IPS DF 4.7 (cell line): ENCODE measurements around the gene KCNA5.
A peak's percentile ranks its signal among the peaks of the same experiment; 100 is the strongest.

Experiments used
- DNase-seq: peaks from one replicate; pipeline ENCODE4 v3.0.0-alpha.2; 2013; ENCODE audit warnings: low spot score; ENCODE audit errors: extremely low read depth

The KCNA5 gene

GRCh38 chr12:5043589-5044419 is at the start of gene KCNA5:
Gene KCNA5 (plus strand): TSS chr12:5043879. CDS start chr12:5044148, 269 bp downstream.
- DNase-seq: no peak

- no peak for DNase-seq
Observed at GRCh38 chr12:4994622-4995021, 49.1 kb upstream of the KCNA5 start.

GRCh38 chr12:4996714-4997113 is 47.0 kb upstream of the KCNA5 start:
- no peak for DNase-seq

GRCh38 chr12:4997939-4998338 is 45.7 kb upstream of the KCNA5 start:
- DNase-seq: no peak

GRCh38 chr12:5000204-5000603 is 43.5 kb upstream of the KCNA5 start:
- no peak for DNase-seq

- no peak for DNase-seq
Observed at GRCh38 chr12:5000658-5001385, 42.9 kb upstream of the KCNA5 start.

GRCh38 chr12:5003025-5003666 is 40.5 kb upstream of the KCNA5 start:
- peak; percentile 30 for DNase-seq

- DNase-seq: no peak
Observed at GRCh38 chr12:5008661-5009060, 35.0 kb upstream of the KCNA5 start.

GRCh38 chr12:5010151-5010550 is 33.5 kb upstream of the KCNA5 start:
- DNase-seq: no peak

- no peak for DNase-seq
Observed at GRCh38 chr12:5012337-5012736, 31.3 kb upstream of the KCNA5 start.

GRCh38 chr12:5013266-5013730 is 30.4 kb upstream of the KCNA5 start:
- no peak for DNase-seq

- no peak for DNase-seq
Observed at GRCh38 chr12:5014269-5014668, 29.4 kb upstream of the KCNA5 start.

- no peak for DNase-seq
Observed at GRCh38 chr12:5015711-5016492, 27.8 kb upstream of the KCNA5 start.

GRCh38 chr12:5016526-5016925 is 27.2 kb upstream of the KCNA5 start:
- DNase-seq: no peak

GRCh38 chr12:5017638-5018348 is 25.9 kb upstream of the KCNA5 start:
- no peak for DNase-seq

- DNase-seq: no peak
Observed at GRCh38 chr12:5018677-5019076, 25.0 kb upstream of the KCNA5 start.

GRCh38 chr12:5022025-5022424 is 21.7 kb upstream of the KCNA5 start:
- DNase-seq: no peak

GRCh38 chr12:5022465-5023061 is 21.1 kb upstream of the KCNA5 start:
- DNase-seq: no peak

- DNase-seq: no peak
Observed at GRCh38 chr12:5023842-5024241, 19.8 kb upstream of the KCNA5 start.

GRCh38 chr12:5026342-5026938 is 17.2 kb upstream of the KCNA5 start:
- no peak for DNase-seq
